DMS153 treated with DMSO at 0.1 percent for 48 hours (cell line): ENCODE results near the gene SPAG17.

ENCODE experiments used
- DNase-seq: peaks from one replicate; lab custom pipeline; 2025; ENCODE audit not compliant: unreplicated experiment; lab: John Stamatoyannopoulos, UW

The SPAG17 gene

GRCh38 chr1:118169016-118169415 lies 16.0 kb downstream of the SPAG17 start:
- no peak for DNase-seq

- no peak for DNase-seq
These were observed 24.2 kb downstream of the SPAG17 start for GRCh38 chr1:118160806-118161205.

GRCh38 chr1:118159569-118159968 lies 25.5 kb downstream of the SPAG17 start:
- DNase-seq = no peak

GRCh38 chr1:118158924-118159323 lies 26.1 kb downstream of the SPAG17 start:
- DNase-seq = no peak

- DNase-seq = no peak
These were observed 27.5 kb downstream of the SPAG17 start for GRCh38 chr1:118157506-118157905.

GRCh38 chr1:118155106-118155505 lies 29.9 kb downstream of the SPAG17 start:
- no peak for DNase-seq

- DNase-seq = no peak
These were observed 30.8 kb downstream of the SPAG17 start for GRCh38 chr1:118154220-118154619.

GRCh38 chr1:118151312-118151937 lies 33.6 kb downstream of the SPAG17 start:
- DNase-seq = no peak

GRCh38 chr1:118149799-118150198 lies 35.2 kb downstream of the SPAG17 start:
- no peak for DNase-seq

- DNase-seq = no peak
These were observed 37.0 kb downstream of the SPAG17 start for GRCh38 chr1:118148034-118148433.

GRCh38 chr1:118147522-118147921 lies 37.5 kb downstream of the SPAG17 start:
- no peak for DNase-seq

- no peak for DNase-seq
These were observed 39.3 kb downstream of the SPAG17 start for GRCh38 chr1:118145721-118146120.

- DNase-seq = no peak
These were observed 40.3 kb downstream of the SPAG17 start for GRCh38 chr1:118144684-118145083.

- DNase-seq = no peak
These were observed 41.2 kb downstream of the SPAG17 start for GRCh38 chr1:118143831-118144230.

GRCh38 chr1:118143121-118143520 lies 41.9 kb downstream of the SPAG17 start:
- no peak for DNase-seq

GRCh38 chr1:118142546-118142945 lies 42.5 kb downstream of the SPAG17 start:
- no peak for DNase-seq

GRCh38 chr1:118137900-118138299 lies 47.1 kb downstream of the SPAG17 start:
- no peak for DNase-seq

- DNase-seq = no peak
These were observed 48.7 kb downstream of the SPAG17 start for GRCh38 chr1:118136187-118136941.

- DNase-seq = no peak
These were observed 53.0 kb downstream of the SPAG17 start for GRCh38 chr1:118132000-118132399.

- DNase-seq = no peak
These were observed 56.3 kb downstream of the SPAG17 start for GRCh38 chr1:118128761-118129160.

- DNase-seq = no peak
These were observed 61.0 kb downstream of the SPAG17 start for GRCh38 chr1:118124064-118124463.

GRCh38 chr1:118123116-118123839 lies 61.8 kb downstream of the SPAG17 start:
- no peak for DNase-seq
